Fibroblast of peridontal ligament (primary cell): ENCODE measurements around the gene BCAR1.
A peak's percentile ranks its signal among the peaks of the same experiment; 100 is the strongest.

Experiments
- DNase-seq: peaks from one replicate; pipeline ENCODE4 v3.0.0-alpha.2; 2010; ENCODE audit errors: extremely low read depth

Gene BCAR1

DNA sequence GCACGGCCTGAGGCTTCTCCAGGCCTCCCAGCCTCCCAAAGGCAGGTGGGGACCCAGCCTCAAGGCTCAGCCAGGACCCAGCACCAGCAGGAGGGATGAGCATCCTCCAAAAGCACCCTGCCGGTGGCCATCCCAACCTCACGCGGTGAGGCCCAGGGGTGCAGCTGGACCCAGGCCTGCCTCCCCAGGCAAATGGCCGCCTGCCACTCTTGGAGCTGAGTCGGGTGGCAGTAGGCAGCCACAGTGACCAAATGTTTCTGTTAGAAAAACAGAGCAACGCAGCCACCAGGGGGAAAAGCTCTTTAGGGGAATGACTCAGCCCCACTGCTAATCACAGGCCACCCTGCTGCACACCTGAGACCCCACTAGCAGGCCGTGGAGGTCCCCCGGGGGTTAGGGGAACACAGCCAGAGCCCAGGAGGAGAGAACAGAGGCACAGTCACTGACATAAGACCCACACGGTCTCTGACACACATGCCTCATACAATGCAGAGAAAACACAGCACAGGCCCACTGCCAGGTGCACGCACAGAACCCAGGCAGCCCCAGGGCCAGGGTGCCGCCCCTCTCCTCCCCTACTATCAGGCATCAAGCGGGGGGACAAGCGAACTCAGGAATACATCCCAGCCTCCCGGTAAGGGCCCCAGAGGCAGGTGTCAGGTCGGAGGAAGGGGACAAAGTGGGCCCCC, 12.4 kb downstream of the BCAR1 start:
- DNase-seq = peak; percentile 30

DNA sequence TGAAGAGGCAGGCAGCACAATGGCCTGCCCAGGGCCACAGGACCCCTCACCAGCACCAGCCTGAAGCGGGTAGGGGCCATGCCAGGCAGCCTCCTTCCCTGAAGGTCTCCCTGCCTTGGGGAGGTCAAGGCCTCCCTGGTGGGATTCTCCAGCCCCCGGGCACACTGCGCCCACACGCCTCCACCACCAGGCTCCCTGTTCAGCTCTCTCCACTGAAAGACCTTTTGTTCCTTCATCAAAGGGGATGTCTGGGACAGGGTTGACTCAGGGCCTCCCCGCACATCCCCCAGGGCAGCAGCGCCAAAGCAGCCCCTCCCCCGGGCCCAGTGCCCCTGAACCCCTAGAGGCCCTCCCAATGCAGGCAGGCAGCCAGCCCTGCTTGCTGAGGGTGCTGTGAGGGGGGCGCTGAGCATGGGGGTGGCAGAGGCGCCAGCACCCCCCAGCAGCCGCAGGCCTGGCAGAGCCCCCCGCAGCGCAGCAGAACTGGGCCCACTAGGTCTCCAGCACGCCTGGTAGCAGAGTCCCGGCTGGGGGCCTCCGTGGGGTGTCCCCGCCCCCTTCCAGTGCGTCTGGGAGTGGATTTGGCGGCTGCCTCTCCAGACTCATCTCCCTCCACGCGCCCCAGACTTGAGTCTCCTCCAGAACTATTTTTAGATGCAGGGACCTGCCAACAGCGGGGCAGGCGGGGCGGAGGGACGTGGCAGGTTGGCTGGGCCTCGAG, 13.1 kb downstream of the BCAR1 start:
- DNase-seq = peak; percentile 90

DNA sequence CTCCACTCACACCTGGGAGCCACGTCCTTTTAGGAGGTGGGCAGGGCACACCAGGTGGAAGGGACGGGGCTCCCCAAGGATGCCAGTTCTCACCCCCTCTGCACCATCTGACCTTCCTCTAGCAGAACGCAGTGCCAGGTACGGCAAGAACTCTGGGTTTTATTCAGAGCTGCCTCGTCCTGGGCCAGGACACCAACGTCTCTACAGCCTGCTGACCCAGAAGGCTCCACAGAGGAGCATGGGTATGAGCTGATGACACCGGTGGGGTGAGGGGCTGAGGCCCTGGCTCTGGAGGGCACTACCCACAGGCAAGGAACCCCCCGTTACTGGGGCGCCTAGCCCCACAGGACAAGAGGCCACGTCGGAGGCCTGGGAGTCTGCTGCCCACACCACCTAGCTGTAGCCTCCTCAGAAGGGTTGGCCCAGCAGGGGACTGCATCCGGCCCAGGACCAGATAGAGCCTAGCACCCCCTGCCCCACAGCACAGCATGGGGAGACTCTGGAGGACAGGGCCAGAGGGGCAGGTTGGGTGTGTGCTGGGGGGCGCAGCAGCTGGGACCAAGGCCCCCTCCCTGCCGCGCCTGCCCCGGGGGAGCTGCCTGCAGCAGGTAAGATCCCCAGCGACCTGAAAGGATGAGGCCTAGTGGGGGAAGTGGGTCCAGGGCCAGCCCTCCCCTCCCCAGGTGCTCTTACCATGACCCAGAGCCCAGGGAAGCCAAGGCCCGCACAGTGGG, 13.9 kb downstream of the BCAR1 start:
- no peak for DNase-seq

DNA sequence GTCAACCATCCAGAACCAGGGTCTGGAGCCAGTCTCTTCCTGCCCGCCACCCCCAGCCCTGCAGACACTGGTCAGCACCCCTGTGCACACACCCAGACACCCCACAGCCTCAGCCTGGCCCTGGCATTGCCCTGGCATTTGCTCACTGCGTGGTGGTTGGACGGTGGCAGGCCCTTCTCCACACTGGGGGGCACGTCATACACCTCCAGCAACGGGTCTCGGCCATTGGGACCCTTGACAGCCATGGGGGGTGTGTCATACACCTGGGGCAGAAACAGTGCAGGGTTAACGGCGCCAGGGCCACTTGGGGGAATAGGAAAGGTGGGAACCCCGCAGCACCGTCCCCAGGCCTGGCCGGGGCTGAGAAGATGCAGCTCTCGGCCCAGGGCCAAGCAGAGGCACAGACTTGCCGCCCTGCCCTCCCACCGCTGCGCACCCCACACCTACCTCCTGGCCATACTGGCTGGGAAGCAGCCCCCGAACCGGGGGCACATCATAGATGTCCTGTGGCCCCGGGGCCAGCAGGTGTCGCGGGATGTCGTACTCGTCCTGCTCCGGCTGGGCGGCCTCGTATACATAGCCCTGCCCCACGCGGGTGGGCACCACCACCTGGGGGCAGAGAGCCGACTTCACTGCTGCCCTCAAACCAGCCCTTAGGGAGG, 14.6 kb downstream of the BCAR1 start:
- no peak for DNase-seq

- DNase-seq = no peak
These were observed 15.2 kb downstream of the BCAR1 start for GRCh38 chr16:75236232-75236631.

- DNase-seq = no peak
These were observed 15.7 kb downstream of the BCAR1 start for GRCh38 chr16:75235721-75236193.

GRCh38 chr16:75234856-75235696, 16.3 kb downstream of the BCAR1 start:
- no peak for DNase-seq

DNA sequence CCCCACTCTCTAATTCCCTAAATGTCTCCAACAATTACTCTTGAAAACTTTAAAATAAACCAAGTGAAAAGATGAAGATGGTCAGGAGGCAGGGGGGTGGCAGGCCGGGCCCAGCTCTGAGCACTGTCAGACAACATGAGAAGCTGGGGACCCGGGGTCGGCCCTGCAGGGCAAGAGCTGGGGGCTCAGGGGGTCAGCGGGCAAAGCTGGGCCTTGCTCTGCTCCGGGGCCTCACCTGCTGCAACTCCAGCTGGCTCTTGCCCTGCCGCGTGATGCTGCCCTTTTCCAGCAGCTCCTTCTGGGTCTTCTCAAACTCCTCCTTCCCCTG, 17.8 kb downstream of the BCAR1 start:
- no peak for DNase-seq

DNA sequence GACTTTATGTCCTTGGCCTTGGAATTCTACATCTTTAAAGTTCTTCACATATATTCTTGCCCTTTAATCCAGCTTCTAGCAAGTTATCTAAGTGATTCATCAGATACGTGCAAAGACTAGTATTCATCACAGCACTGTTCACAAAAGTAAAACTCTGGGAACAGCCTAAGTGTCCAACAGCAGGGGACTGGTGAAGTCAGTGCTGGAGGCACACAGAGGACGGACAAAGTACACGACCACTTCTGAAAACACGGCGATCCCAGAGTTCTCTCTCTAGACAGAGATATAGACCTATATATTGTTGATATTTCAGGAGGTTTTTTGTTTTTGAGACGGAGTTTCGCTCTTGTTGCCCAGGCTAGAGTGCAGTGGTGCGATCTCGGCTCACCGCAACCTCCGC, 19.9 kb downstream of the BCAR1 start:
- no peak for DNase-seq

- no peak for DNase-seq
These were observed 20.8 kb downstream of the BCAR1 start for GRCh38 chr16:75230471-75231110.

DNA sequence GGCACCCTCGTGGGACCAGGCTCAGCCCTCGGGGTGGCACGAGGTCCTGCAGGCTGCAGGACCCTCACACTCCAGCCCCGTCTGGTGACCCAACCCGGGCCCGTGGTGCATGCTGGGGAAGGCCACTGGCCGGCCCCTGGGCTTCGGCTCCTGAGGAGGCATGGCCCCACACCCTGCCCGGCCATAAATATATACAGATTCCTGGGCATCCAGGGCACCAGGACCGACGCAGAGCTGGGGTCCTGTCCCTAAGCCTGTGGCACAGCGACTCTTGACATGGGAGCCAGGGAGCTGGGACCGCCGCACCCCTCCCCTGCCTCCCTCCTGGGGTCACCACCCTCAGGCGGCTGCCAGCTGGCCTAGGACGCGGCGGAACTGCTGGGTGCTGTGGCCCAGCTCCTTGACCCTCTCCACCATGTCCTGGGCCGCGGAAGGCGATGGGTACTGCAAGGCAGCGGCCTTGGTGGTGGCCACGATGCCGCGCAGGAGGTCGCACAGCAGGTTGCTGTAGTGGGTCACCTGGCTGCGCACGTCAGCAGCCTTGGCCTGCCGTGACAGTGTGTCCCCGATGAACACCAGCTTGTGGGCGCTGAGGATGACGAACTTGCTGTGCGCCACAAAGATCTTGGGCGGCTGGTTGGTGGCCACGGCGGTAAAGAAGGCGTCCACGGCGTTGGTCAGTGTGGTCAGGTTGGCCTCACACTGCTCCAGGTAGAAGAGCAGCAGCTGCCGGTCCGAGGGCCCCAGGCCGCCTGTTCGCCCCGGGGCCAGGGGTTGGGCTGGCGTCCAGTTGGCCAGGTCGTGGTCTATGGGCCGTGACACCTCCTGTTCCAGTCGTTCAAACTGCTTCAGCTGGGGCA, 22.0 kb downstream of the BCAR1 start:
- no peak for DNase-seq

GRCh38 chr16:75228143-75228976, 23.1 kb downstream of the BCAR1 start:
- no peak for DNase-seq

DNA sequence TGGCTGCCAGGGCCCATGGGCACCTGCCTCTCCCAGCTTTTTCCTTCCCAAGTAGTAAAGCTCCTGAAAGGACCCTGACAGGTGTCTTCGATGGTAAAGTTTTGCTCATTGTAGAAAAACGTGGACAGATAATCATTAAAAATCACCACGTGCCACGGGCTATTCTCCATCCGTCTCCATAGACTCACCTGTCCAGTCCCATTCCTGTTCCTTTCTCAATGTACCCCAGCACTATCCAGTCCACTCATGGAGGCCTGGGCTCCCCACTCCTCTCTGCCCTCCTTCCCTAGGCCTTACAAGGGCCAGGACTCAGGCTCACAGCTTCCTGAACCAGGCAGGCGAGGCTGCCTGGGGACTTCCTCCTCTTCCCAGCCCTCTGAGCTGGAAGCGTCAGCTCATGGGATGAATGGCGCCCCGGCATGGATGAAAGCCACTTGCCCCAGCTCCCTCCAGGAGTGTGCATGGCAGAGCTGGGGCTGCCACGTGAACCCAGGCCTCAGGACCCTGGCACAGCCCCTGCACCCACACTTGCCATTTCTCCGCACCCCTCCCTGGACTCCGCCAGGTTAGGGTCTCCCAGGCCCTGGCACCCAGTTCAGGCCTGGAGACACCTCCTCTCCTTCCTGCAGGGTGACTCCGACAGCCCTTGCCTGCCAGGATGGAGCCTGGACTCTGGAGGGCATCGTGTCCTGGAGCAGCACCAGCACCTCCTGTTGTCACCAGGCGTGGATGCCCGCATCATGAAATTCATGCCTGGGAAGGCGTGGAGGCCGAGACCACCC, 23.9 kb downstream of the BCAR1 start:
- no peak for DNase-seq

DNA sequence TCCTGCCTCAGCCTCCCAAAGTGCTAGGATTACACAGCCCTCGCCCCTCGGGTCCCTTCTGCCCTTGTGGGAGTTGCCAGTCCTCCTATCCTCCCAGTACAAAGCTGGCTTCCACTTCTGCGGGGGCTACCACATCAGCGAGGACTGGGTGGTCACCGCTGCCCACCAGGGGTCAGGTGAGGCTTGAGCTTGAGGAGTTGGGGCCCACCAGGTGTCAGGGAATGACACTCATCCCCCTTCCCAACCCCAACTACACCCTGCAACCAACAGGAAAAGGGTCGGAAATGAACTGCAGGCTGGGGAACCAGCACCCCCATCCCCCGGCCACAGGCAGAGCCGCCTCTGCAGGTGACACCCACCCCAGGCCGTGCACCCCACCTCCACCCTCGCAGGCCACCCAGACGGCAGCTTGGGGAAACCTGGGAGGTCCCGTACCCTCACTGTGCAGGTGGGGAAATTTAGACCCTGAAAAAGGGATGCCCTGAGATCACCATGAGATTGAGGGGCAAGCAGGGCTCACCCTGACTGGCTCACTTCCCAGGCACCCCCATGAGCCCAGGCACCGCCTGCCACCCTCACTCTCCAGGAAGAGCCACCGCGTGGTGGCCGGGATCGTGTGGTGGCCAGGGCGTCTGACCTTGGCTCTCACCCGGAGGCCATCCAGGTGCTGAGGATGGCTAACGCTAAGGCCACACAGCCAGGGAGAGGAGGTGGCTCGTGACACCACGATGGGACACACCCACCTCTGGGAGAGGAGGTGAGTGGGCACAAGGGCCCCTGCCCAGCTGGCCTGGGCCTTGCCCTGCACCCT, 24.7 kb downstream of the BCAR1 start:
- DNase-seq = no peak

DNA sequence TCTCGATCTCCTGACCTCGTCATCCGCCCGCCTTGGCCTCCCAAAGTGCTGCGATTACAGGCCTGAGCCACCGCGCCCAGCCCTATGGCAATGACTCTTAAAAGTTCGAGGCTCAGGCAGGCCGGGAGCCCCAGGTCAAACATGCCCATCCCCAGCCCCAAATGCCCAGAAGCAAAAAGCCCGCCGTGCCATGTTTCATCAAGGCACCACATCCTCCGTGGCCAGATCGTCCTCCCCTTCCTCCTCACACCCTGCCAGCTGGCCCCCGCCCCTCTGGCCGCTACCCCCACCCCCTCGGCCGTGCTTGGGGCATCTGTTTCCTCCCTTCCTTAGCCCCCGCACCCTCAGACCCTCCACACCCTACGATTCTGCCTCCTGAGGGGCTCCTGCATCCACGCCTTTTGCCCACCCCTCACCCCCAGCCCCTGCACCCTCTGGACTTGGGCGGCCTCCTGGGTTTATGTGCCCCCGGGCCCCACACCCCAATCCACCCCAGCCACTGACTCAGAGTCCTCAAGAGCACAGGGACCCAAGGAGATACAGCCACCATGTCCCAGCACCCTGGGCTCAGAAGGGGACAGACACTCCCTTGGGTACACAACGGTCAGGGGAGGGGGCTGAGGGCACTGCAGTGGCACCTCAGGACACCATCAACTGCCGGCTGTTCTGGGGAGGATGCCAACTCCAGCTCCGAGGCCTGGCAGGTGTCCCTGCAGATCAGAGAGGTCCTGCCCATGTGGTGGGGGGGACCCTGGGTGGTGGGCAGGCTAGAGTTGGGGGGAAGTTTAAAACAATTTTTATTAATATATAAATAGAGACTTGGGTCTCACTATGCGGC, 25.5 kb downstream of the BCAR1 start:
- no peak for DNase-seq

DNA sequence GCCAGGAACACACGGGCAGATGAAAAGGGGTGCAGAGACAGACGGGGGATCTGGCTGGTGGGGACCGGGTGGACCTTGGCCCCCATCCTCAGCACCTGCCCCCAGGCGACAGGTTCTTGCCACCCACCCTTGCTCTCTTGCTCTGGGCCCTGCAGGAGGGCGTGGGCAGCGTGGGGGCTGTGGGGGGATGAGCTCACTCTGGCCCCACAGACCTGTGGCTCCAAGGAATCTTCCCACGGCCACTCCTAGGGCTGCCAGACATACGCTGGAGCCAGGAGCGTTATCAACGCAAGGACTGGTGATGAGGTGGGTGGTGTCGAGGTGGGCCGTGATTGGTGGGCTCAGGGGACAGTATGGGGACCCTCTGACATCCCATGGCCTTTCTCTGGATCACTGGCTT, 26.3 kb downstream of the BCAR1 start:
- DNase-seq = no peak
